GM12892 (cell line): ENCODE data around the gene LEMD2.

Source experiments
- POLR2A ChIP-seq: IDR thresholded peaks from 2 replicates; pipeline ENCODE4 v1.6.1; 2011; ENCODE audit warnings: low read depth, low read length, control low read depth
- POLR2AphosphoS5 ChIP-seq: IDR thresholded peaks from 2 replicates; pipeline ENCODE4 v1.6.1; 2011; ENCODE audit warnings: low read depth, low read length, control low read depth

DNA sequence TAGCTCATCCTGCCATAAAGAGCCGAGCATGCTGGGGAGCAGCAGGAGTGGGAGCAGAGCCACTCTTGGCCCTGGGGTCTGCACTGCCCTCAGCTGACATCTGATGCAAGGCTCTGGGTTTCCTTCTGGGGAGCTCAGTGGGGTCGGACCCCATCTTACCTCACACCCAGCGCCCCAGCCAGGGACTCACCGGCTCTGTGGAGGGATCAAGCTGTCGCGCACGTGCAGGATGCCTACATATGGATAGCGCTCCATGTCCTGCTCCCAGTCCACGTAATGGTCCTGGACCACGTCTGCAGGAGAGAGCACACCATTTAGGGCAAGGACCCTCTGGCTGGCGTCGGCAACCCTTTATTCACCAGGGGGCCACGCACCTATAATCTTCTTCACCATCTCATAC is 12.2 kb downstream of the LEMD2 start:
- TF ChIP-seq POLR2AphosphoS5: no peak
- TF ChIP-seq POLR2A: no peak
